HG03460 (cell line): ENCODE results near the gene GUCY1A1.

Experiments used
- ATAC-seq: cut with Tn5 transposase; IDR thresholded peaks from one replicate; pipeline ENCODE4 v1.9.1; 2021; ENCODE audit not compliant: unreplicated experiment

Gene GUCY1A1

DNA sequence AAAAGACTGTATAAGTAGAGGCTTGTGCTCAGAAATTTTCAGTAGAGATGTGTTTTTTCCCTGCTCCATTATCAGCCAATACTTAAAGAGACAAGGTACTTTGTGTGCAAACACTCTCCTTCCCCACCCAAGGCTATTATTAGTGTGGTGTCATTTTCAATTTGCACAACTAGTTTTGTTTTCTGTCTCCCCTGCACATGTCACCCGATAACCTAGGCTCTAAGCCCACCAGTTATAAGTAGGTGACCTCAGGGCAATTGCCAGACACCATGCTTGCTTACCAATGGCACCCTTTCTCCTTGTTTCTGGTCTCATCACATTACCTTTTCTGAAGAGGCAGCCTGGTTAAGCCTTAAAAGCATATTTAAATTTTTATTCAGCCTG is 8.0 kb upstream of the GUCY1A1 start:
- no peak for ATAC-seq

DNA sequence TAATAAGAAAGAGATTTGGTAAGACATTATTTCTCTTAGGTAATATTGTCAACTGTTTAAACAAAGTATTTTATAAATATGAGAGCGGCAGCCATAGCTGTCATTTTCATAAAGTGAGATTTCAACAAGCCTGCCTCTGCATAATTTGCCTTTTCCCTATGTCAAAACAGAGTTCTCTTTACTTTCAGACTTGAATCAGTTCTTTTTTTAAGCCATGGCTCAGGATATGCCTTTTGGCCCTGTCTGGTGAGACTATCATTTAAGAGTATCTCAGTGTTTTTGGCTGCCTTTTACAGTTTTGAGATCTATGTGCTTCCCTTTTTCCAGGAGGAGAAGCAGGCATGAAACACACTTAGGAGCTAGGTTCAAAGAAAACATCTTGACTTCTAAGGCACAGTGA is 7.5 kb upstream of the GUCY1A1 start:
- ATAC-seq: no peak

DNA sequence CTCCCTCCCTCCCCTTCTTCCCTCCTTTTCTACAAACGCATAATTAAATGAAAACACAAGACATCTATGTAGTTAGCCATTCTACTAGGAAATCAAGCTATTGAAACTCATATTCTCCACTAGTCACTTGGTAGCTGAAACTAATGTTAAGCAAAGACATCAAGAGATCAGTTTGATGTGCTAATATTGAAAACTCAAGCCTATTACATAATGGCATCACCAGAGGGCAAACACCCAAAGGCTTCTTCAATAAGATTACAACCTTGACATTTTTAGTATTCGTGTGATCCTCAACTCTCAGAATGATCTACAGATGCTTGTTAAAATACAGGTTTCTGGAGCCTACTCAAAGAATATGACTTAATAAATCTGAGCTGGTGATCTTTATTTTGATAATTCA is 6.2 kb upstream of the GUCY1A1 start:
- no peak for ATAC-seq

DNA sequence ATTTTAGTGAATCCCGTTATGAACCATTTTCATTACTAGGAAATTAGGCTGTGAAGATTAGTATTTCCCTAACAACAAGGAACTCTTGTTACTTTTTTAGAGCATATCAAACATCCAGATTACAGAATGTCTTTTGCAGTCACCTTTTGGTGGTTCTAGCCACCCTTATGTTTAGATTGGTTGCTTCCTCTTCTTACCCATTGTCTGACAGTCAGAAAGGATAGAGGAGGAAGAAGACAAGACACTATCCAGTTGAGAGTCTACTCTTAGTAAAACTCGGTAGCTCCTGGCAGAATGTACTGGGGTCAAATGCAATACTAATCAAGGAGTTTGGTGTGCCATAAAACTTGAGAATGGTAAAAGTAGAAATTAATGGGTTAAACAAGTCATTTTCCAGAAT is 1.6 kb upstream of the GUCY1A1 start:
- no peak for ATAC-seq

DNA sequence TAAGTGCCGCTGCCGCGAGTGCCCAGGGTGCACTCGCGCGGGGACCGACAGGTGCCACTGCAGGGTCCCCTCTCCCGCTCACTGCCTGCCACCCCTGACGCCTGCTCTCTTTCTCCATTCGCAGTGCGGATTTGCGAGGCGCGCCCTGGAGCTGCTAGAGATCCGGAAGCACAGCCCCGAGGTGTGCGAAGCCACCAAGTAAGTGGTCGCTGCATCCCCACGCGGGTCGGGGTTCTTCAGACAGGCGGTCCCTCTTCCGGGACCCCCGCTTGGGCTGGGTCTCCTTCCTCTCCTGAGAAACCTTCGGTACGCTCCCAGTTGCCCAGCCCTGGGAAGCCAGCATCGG is 547 bp downstream of the GUCY1A1 start:
- ATAC-seq: peak; percentile 61

DNA sequence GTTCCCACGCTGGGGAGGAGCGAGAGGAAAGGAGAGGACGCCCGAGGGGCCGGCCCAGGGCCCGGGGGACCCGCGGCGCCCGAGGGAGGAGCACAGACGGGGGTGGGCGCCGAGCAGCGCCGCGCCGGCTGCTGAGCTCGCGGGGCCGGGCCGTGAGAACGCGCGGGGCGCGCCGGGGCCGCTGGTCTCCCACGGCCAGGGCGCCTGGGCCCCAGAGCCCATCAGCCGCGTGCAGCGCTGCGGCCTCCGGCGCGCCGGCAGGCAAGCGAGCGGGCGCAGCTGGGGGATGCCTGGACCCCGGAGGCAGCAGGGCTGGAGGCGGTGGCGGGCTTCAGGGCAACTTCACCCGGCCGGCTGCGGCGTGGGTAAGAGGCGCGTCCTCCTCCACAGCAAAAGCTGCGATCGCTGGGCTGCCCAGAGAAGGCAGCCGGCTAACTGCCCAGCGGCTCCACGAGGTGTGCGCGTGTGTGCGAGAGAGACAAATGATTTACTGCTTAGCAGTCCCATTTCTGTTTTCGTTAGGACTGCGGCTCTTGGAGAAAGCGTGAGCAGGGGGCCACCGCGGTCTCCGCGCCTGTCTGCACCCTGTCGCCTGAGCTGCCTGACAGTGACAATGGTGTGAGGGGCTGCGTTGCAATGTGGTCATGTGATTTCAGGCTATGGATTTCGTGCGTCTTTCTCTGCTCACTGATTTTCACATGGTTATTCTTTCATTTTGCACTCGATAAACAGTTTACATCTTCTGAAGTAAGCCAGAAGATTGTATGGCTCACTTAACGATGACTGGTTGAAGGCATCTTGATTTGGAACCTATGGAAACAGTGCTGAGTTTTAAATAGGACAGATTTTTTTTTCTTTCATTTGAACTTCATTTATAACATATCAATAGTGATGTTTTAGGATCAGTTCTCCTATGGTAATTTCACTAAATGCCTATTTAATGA is 1.2 kb downstream of the GUCY1A1 start:
- peak; percentile 40 for ATAC-seq

DNA sequence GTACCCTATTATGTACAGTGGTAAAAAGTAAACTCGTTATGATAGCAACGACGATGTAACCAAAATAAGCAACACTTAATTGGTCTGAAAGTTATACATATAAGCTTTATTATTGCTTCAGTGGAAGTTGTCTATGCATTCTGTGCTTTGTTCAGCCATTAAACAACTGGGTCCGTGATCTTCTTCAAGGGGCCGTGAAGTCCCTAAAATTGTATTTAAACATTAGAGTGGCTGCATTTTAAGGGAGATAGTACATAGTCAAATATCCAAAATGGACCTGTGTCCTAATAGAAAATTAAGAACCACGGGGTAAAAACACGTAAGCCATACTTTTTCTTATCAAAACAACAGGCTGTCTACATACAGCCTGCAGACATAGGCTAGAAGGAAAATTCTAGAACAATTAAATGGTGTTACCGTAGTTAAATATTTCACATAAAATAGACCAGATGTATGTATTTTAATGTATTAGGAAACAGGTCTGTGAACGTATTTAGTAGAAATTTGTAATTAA is 2.1 kb downstream of the GUCY1A1 start:
- no peak for ATAC-seq

DNA sequence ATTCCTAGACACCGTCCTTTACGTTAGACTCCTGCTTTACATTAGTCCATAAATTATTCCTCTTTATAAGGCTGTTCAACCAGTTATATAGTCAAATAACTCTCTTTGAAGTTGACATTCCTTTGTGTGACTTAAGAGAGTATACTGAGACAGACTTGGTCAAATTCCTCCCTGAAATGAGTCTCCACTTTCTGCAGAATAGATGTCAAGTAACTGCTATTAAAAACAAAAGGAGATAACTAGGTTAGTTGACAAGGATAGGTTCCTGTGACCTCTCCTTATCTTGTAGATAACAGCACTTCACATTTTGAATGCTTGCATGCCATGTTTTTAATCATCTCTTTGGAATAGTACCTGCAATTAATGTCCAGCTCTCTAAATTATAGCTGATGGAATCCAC is 5.7 kb downstream of the GUCY1A1 start:
- no peak for ATAC-seq

DNA sequence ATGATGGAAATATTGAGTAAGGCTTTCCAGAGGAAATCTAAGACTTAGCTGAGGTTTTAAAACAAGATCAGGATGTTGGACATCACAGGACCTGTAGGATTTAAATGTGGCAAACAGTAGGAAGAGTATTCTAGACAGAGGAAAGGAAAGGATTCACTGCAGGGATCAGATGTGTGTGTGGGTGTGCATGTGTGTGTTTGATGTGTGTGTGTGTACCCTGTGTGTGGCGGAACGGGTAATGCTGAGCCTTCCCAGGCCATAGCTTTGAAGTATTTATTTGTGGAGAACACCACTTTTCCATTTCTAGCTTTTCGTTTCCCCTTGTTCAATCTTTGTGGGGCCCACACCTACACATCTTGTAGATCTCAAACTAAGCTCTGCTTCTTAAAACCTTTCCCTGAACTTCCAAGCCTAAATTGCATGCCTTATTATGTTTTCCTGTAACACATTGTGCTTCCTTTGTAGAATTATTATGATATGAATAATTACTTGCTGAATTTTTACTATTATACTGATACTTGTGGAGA is 6.9 kb downstream of the GUCY1A1 start:
- no peak for ATAC-seq

DNA sequence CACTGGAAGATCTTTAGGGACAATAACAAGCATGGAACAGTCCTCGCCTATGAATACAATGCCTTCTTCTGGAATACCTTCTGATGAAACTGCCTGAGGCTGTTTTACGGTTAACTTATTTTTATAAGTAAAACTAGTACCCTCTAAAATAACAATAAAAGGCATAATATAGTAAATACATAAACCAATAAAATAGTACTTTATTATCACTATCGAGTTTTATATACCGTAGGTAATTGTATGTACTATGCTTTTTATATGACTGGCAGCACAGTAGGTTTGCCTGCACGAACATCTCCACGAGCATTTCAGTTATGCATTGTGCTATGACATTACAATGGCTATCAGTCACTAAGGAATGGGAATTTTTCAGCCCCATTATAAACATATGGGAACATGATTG is 8.0 kb downstream of the GUCY1A1 start:
- ATAC-seq: no peak

DNA sequence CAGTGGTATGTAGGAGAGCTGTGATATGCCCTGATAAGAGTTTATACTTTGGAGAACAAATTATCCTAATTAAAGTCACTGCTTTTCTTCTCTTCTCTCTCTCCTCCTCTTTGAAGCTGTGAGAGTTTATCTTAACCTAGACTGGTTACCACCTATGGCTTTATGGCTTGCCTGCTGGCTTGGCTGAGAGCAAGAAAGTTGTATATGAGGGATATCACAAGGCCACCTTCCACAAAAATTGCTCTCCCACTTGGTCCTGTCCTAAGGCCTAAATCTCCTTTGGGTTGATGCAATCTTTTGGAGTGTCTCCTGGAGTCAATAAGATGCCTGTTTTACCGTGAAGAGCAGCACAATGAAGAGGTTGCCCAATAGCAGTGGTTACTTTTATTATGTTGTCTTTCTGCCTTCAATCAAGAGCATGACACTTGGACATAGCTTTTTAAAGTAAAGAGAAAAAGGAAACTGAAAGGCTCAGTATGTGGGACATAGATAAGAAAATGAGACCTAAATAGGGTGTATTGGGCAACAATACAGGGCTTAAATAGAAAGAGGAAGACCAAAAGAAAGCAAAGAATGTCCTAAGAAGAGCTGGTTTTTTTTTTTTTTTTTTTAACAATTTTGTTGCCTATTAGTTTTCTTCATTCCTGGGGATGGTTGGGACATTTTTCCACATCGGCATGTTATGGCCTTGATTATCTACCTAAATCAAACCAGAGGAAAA is 9.2 kb downstream of the GUCY1A1 start:
- ATAC-seq: peak; percentile 70

DNA sequence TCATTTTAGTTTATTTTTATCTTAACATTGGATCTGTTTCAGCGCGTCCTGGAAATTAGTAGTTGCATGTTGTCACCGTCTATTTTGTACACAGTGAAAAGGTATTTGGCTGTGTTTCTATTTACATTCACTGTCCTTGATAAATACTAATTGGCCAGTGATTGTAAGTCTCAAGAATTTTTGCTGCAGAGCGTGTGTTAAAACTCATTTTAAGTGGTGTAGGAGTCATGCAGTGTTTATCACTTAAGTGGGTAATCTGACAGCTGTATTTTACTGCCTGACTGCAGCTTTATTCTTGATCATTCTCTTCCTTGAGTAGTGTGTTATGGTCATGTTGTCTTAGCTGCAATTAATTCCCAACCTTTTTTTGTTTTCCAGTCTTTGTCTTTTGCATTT is 9.8 kb downstream of the GUCY1A1 start:
- ATAC-seq: peak; percentile 8

DNA sequence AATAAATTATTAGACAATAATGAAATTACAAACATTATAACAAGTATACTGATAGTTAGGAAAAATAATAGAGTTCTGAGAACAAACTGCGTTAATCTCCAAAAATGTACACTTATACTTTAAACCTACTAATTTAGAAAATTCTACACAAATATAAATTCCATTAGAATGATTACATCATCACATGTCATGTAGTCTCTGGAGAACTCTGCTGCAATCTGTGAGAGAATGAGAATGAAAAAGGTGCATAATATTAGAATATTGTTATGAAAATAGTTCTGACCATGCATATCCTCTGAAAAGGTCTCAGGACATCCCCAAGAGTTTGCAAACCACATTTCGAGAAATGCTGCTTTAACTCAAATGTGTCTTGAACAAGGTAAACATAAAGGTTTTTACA is 11.4 kb downstream of the GUCY1A1 start:
- ATAC-seq: no peak

DNA sequence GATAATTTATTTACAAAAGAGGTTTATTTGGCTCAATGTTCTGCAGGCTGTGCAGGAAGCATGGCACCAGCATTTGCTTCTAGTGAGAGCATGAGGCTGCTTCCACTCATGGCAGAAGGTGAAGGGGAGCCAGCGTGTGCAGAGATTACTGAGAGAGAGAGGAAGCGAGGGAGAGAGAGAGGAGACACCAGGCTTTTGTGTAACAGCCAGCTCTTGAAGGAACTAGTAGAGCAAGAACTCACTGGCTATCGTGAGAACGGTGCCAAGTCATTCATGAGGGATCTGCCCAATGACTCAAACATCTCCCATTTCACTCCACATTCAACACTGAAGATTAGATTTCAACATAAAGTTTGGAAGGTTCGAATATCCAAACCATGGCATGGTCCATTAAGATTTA is 12.7 kb downstream of the GUCY1A1 start:
- no peak for ATAC-seq

DNA sequence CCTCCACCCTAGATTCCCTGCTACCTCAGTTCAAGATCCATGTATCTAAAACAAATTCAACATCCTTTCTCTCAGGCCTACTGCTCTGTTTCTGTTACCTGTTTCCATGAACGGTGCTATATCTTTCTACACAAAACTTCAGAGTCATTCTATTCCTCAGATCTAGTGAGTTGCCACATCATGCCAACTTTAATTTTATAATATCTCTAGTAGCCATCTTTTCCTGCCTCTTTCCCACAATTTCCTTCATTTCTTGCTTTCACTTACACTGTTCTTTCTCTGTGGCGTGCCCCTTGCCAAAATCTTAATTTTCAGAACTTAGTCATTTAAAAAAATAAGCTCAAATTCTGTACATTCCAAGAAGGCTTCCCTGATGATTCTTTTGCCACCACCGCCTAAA is 15.2 kb downstream of the GUCY1A1 start:
- ATAC-seq: no peak

DNA sequence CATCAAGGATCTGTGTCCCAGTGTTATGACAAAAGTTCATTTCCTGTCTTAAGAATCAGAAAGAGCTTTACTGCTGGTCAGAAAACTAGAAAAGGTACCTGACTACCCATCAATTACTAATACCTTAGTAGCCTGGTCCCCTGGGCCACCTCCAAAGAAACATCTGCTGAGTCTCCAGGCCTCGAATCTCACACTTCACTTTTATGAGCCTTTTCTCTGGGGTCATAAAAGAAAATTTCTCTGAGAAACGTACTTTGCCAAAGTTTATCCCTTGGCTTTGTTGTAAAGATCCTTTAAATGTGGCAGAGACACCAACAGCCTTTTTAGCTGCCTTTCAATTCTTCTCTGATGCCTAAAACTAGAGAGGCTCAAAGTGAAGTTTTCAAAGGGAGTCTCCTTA is 17.8 kb downstream of the GUCY1A1 start:
- ATAC-seq: no peak

DNA sequence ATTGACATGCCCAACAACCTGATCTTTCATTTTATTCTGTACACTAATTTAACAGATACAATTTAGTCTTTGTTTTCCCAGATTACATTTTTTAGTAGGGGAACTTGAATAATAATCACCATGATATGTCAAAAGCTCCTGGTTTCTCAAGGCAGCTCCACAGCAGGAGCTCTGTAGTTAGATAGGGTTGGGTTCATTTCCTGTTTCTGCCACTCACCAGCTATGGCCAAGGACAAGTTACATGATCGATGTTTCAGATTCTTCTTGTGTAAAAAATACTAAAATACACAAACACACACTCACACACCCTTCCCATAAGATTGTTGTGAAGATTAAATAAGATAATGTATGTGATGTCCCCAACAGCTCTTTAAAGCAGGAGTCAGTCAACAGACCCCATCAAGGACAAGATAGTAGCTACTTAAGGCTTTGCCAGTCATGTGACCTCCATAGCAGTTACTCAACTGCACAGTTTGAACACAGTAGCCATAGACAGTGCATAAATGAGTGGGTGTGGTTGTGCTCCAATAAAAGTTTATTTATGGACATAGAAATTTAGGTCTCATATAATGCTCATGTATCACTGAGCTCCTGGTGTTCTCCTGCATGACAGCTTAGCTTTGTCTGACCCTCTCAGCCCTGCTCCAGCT is 18.4 kb downstream of the GUCY1A1 start:
- no peak for ATAC-seq

DNA sequence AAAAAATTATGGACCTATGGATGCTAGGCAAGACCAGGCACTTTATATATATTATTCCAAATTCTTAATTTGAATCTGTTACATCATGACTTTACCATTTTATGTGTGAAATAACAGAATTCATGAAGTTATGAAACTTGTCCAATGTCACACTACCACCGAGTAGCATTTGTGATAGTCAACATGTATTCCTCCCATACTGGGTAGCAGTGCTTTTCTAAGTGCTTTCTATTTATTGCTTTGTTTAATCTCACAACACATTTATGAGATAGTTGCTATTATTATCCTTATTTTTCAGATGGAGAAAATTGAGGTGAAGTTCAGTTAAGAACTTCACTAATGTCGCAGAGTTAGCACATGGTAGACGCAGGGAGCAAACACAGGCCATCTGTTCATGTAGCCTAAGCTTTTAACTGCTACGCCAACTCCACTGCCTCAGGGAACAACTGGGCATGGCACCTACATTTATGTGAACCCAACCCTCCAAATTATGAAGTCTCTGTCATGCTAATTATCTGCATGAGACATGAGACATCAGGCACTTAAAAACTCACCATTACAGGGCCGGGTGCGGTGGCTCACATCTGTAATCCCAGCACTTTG is 20.8 kb downstream of the GUCY1A1 start:
- no peak for ATAC-seq

DNA sequence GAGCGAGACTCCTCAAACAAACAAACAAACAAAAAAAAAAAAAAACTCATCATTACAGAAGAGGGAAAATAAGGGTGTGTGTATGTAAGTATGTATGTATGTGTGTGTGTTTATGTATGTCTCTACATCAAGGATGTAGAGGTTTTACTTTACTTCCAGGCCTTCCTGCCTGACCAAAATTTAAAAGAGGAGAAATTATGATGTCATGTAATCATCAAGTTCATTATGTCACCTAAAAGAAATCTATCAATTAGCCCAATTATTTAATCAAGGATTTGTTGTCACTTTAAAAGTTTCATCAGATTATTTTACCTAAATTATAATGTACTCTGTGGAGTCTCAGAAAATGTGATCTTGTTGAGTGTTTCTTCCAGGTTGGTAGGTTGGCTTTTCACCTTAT is 21.6 kb downstream of the GUCY1A1 start:
- no peak for ATAC-seq

DNA sequence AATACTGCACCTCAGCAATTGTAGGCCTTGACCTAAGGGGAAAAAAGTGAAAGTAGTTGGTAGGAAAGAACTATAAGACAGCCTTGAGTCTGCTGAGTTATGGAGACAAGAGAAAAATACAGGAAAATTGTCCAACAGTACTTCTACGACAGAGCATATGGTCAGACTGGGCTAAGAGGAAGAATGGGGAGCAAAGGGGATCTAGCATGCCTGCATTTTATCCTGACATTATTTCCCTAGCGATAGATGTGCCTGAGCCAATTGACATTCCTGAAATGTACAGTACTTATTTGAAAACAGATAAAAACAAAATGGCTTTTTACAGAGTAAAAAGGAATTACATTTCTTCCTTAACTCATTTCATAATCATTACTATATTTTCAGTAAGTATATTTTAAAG is 22.2 kb downstream of the GUCY1A1 start:
- ATAC-seq: no peak
